ENCODE measurements around the gene GUSB. TPM values are rescaled to one million over a fixed set of nuclear protein-coding genes. Genes with fewer than 3 reads are reported as not detected.

GUSB gene
- total and polyA plus RNA-seq, 2 experiments from 2014 or later = 33.6 to 47.0 TPM

GRCh38 chr7:65978891-65979582 is 3.0 kb downstream of the GUSB start:
- peaks cover 3% of the 10 kb centered on the region; the same call in 1 of the 2 replicates for H4K20me1 ChIP-seq (replicated peaks; ENCODE audit: insufficient read depth)
- H3K27ac Mint-ChIP-seq = no peak overlapping the region
- DNase-seq (ENCODE audit: low spot score) (no peak), ATAC-seq (no peak)
- no peaks in the 10 kb centered on the region; the same call in 2 of the 3 replicates for H3K4me1 Mint-ChIP-seq
- H3K4me3 Mint-ChIP-seq = no peak overlapping the region
- H3K9me2 ChIP-seq (ENCODE audit: insufficient read depth) = no peaks in the 10 kb centered on the region
- no peak overlapping the region for H3K4me3 ChIP-seq
- H3K79me2 ChIP-seq (replicated peaks; ENCODE audit: insufficient read depth) = peaks cover 17% of the 10 kb centered on the region
- peaks cover 3% of the 10 kb centered on the region; the same call in 1 of the 2 replicates for H3K36me3 ChIP-seq (ENCODE audit: insufficient read depth)
- H3K9me3 Mint-ChIP-seq = no peaks in the 10 kb centered on the region; the same call in 2 of the 3 replicates
- no peak overlapping the region for H3K27ac ChIP-seq (ENCODE audit: low read depth)
- H3K36me3 Mint-ChIP-seq (ENCODE audit: low read depth) = peaks cover 22% of the 10 kb centered on the region
- no peak for TF ChIP-seq NANOG (IDR thresholded peaks at IDR 0.05; ENCODE audit: borderline replicate concordance)
- TF ChIP-seq EZH2 (IDR thresholded peaks at IDR 0.05; ENCODE audit: low read depth, unreplicated experiment) = no peak
- TF ChIP-seq POLR2AphosphoS5 (IDR thresholded peaks at IDR 0.05; ENCODE audit: low read depth) = no peak
- TF ChIP-seq ZNF331 (CRISPR knock-in tag; IDR thresholded peaks at IDR 0.05; ENCODE audit: low read depth) = no peak
- no peak for TF ChIP-seq REST (IDR thresholded peaks at IDR 0.05; ENCODE audit: unreplicated experiment)
- no peak for TF ChIP-seq CREB1 (CRISPR knock-in tag; IDR thresholded peaks at IDR 0.05; ENCODE audit: low read depth)
- TF ChIP-seq, protein P1, sequence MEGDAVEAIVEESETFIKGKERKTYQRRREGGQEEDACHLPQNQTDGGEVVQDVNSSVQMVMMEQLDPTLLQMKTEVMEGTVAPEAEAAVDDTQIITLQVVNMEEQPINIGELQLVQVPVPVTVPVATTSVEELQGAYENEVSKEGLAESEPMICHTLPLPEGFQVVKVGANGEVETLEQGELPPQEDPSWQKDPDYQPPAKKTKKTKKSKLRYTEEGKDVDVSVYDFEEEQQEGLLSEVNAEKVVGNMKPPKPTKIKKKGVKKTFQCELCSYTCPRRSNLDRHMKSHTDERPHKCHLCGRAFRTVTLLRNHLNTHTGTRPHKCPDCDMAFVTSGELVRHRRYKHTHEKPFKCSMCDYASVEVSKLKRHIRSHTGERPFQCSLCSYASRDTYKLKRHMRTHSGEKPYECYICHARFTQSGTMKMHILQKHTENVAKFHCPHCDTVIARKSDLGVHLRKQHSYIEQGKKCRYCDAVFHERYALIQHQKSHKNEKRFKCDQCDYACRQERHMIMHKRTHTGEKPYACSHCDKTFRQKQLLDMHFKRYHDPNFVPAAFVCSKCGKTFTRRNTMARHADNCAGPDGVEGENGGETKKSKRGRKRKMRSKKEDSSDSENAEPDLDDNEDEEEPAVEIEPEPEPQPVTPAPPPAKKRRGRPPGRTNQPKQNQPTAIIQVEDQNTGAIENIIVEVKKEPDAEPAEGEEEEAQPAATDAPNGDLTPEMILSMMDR (conservative IDR thresholded peaks at IDR 0.05; ENCODE audit: low read depth in 2 of 2) = no peak
- TF ChIP-seq STAT1 (IDR thresholded peaks at IDR 0.05; ENCODE audit: unreplicated experiment) = no peak
- TF ChIP-seq JUNB (IDR thresholded peaks at IDR 0.05; ENCODE audit: unreplicated experiment) = no peak
- no peak for TF ChIP-seq EZH2phosphoT487 (IDR thresholded peaks at IDR 0.05; ENCODE audit: unreplicated experiment)
- no peak for TF ChIP-seq ETS1 (IDR thresholded peaks at IDR 0.05)
- TF ChIP-seq, protein P2, sequence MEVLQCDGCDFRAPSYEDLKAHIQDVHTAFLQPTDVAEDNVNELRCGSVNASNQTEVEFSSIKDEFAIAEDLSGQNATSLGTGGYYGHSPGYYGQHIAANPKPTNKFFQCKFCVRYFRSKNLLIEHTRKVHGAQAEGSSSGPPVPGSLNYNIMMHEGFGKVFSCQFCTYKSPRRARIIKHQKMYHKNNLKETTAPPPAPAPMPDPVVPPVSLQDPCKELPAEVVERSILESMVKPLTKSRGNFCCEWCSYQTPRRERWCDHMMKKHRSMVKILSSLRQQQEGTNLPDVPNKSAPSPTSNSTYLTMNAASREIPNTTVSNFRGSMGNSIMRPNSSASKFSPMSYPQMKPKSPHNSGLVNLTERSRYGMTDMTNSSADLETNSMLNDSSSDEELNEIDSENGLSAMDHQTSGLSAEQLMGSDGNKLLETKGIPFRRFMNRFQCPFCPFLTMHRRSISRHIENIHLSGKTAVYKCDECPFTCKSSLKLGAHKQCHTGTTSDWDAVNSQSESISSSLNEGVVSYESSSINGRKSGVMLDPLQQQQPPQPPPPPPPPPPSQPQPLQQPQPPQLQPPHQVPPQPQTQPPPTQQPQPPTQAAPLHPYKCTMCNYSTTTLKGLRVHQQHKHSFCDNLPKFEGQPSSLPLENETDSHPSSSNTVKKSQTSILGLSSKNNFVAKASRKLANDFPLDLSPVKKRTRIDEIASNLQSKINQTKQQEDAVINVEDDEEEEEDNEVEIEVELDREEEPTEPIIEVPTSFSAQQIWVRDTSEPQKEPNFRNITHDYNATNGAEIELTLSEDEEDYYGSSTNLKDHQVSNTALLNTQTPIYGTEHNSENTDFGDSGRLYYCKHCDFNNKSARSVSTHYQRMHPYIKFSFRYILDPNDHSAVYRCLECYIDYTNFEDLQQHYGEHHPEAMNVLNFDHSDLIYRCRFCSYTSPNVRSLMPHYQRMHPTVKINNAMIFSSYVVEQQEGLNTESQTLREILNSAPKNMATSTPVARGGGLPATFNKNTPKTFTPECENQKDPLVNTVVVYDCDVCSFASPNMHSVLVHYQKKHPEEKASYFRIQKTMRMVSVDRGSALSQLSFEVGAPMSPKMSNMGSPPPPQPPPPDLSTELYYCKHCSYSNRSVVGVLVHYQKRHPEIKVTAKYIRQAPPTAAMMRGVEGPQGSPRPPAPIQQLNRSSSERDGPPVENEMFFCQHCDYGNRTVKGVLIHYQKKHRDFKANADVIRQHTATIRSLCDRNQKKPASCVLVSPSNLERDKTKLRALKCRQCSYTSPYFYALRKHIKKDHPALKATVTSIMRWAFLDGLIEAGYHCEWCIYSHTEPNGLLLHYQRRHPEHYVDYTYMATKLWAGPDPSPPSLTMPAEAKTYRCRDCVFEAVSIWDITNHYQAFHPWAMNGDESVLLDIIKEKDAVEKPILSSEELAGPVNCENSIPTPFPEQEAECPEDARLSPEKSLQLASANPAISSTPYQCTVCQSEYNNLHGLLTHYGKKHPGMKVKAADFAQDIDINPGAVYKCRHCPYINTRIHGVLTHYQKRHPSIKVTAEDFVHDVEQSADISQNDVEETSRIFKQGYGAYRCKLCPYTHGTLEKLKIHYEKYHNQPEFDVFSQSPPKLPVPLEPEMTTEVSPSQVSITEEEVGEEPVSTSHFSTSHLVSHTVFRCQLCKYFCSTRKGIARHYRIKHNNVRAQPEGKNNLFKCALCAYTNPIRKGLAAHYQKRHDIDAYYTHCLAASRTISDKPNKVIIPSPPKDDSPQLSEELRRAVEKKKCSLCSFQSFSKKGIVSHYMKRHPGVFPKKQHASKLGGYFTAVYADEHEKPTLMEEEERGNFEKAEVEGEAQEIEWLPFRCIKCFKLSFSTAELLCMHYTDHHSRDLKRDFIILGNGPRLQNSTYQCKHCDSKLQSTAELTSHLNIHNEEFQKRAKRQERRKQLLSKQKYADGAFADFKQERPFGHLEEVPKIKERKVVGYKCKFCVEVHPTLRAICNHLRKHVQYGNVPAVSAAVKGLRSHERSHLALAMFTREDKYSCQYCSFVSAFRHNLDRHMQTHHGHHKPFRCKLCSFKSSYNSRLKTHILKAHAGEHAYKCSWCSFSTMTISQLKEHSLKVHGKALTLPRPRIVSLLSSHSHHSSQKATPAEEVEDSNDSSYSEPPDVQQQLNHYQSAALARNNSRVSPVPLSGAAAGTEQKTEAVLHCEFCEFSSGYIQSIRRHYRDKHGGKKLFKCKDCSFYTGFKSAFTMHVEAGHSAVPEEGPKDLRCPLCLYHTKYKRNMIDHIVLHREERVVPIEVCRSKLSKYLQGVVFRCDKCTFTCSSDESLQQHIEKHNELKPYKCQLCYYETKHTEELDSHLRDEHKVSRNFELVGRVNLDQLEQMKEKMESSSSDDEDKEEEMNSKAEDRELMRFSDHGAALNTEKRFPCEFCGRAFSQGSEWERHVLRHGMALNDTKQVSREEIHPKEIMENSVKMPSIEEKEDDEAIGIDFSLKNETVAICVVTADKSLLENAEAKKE (CRISPR knock-in tag; IDR thresholded peaks at IDR 0.05) = no peak
- no peak for TF ChIP-seq ZNF114 (CRISPR knock-in tag; IDR thresholded peaks at IDR 0.05)
- H3K27me3 ChIP-seq (ENCODE audit: insufficient read depth) = no peaks in the 10 kb centered on the region
- no peak overlapping the region for H2AFZ ChIP-seq
- peaks cover 6% of the 10 kb centered on the region for H3K27me3 Mint-ChIP-seq (ENCODE audit: insufficient read depth, low read depth, poor library complexity)
- H3K4me2 ChIP-seq = no peak overlapping the region
- no peaks in the 10 kb centered on the region for H3F3A ChIP-seq (replicated peaks; ENCODE audit: low read depth)
- H3K4me1 ChIP-seq (ENCODE audit: insufficient read depth) = no peaks in the 10 kb centered on the region

Data from GM23338 (cell line).